Neutrophil (primary cell): ENCODE data around the gene CCDC178.

Experiments used
- H3K27ac ChIP-seq: fragments of 200-600 bp; sonication (generic); 2 replicates; pipeline ENCODE4 v1.5.1; 2016; ENCODE audit warnings: mild to moderate bottlenecking, moderate library complexity
- H3K27me3 ChIP-seq: fragments of 200-600 bp; sonication (generic); 2 replicates; pipeline ENCODE4 v1.6.0; 2016; ENCODE audit warnings: mild to moderate bottlenecking
- H3K36me3 ChIP-seq: fragments of 200-600 bp; sonication (generic); 2 replicates; pipeline ENCODE4 v1.5.1; 2017
- H3K4me1 ChIP-seq, 2 experiments: fragments of 200-600 bp in 1 of 2; sonication (generic) in 1 of 2; 1 replicate in 1 of 2; 2 replicates in 1 of 2; pipeline versions ENCODE4 v1.5.1 to v1.6.1; 2013 to 2016; ENCODE audit warnings: low read depth in 1 of 2, low read length in 1 of 2, mild to moderate bottlenecking in 1 of 2, moderate library complexity in 1 of 2; ENCODE audit not compliant: control insufficient read depth in 1 of 2, insufficient read depth in 1 of 2
- H3K4me3 ChIP-seq, 2 experiments: fragments of 200-600 bp in 1 of 2; sonication (generic) in 1 of 2; 1 replicate in 1 of 2; 2 replicates in 1 of 2; pipeline ENCODE4 v1.5.1; 2013 to 2016; ENCODE audit warnings: low read depth in 1 of 2, low read length in 1 of 2, mild to moderate bottlenecking in 1 of 2, moderate library complexity in 1 of 2
- H3K9me3 ChIP-seq: fragments of 200-600 bp; sonication (generic); 2 replicates; pipeline ENCODE4 v1.5.1; 2016
- TF ChIP-seq, protein P1 (sequence below): fragments of 200-600 bp; sonication (generic); IDR thresholded peaks from 2 replicates; pipeline ENCODE4 v1.5.1; 2016; ENCODE audit warnings: antibody characterized with exemption

CCDC178 gene

DNA sequence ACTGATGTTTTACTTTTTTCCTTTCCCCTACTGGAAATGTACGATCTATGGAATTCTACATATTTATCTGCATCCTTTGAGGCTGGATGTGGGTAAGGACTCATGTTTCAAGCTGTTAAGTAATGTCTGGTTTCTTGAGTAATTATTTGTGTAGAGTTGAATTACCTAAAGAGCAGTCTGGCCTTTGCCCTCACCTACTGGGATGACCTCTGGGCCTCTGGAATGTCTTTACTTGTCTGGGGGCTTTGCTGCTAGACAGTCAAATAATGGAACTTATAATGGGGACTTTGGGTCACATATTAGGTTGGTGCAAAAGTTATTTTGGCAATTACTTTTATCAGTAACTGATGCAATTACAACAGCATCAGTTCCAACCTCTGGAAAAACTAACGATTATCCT is 244.7 kb downstream of the CCDC178 start:
- no peak overlapping the region for H3K4me3 ChIP-seq
- no peak overlapping the region for H3K27ac ChIP-seq
- H3K36me3 ChIP-seq = no peaks in the 10 kb centered on the region
- no peaks in the 10 kb centered on the region for H3K4me1 ChIP-seq
- no peaks in the 10 kb centered on the region for H3K27me3 ChIP-seq
- TF ChIP-seq, protein P1, sequence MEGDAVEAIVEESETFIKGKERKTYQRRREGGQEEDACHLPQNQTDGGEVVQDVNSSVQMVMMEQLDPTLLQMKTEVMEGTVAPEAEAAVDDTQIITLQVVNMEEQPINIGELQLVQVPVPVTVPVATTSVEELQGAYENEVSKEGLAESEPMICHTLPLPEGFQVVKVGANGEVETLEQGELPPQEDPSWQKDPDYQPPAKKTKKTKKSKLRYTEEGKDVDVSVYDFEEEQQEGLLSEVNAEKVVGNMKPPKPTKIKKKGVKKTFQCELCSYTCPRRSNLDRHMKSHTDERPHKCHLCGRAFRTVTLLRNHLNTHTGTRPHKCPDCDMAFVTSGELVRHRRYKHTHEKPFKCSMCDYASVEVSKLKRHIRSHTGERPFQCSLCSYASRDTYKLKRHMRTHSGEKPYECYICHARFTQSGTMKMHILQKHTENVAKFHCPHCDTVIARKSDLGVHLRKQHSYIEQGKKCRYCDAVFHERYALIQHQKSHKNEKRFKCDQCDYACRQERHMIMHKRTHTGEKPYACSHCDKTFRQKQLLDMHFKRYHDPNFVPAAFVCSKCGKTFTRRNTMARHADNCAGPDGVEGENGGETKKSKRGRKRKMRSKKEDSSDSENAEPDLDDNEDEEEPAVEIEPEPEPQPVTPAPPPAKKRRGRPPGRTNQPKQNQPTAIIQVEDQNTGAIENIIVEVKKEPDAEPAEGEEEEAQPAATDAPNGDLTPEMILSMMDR = no peak
- H3K9me3 ChIP-seq = no peaks in the 10 kb centered on the region

DNA sequence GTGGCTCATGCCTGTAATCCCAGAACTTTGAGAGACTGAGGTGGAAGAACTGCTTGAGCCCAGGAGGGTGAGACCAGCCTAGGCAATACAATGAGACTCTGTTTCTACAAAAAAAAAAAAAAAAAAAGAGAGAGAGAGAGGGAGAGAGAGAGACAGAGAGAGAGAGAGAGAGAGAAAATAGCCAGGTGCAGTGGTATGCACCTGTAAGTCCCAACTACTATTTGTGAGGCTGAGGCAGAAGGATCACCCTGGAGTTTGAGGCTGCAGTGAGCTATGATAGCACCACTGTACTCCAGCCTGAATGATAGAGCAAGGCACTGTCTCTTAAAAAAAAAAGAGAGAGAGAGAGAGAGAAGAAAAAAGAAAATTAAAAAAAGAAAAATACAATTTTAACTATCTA is 245.7 kb downstream of the CCDC178 start:
- H3K4me1 ChIP-seq = no peaks in the 10 kb centered on the region
- H3K27ac ChIP-seq = no peak overlapping the region
- no peak overlapping the region for H3K4me3 ChIP-seq
- no peaks in the 10 kb centered on the region for H3K27me3 ChIP-seq
- no peaks in the 10 kb centered on the region for H3K36me3 ChIP-seq
- TF ChIP-seq, protein P1 = no peak
- no peaks in the 10 kb centered on the region for H3K9me3 ChIP-seq

DNA sequence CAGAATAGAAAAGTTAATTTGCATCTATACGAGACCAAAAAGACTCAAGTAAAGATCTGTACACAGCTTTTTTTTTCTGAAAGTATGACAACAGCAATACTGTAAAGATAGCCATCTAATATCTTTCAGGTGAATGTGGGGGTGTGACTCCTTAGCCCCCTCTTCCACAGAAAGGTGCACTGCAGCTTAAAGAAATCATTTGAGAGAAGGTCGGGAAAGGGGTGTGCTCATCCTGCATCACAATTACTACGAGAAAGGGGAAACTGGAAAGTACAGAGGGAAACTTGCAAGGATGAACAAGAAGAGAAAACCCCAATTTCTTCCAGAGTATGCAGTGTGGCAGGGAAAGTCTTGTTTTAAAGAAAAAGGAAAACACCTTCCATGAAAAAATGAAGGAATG is 255.6 kb downstream of the CCDC178 start:
- Histone ChIP-seq H3K27me3 (no peaks in the 10 kb centered on the region), H3K27ac (no peak overlapping the region), H3K4me1 (no peaks in the 10 kb centered on the region), H3K9me3 (no peaks in the 10 kb centered on the region), H3K36me3 (no peaks in the 10 kb centered on the region), H3K4me3 (no peak overlapping the region)
- TF ChIP-seq, protein P1 = no peak

DNA sequence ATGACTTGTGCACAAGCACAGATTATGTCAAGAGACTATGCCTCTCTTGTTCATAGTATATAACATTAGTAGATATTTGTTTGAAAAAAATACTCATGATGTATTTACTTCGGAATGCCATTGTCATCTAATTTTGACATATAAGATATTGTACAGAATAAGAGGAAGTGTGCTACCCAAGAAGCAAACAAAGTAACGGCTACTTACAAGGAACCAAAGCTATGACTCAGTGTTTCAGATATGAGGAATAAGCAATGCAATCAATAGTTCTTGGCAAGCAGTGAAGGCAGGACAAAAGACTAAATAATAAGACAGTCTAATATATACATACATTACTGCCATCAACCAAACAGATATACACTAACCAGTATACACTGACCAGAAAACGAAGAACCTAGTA is 256.3 kb downstream of the CCDC178 start:
- Histone ChIP-seq H3K27ac (no peak overlapping the region), H3K36me3 (no peaks in the 10 kb centered on the region), H3K9me3 (no peaks in the 10 kb centered on the region), H3K27me3 (no peaks in the 10 kb centered on the region), H3K4me1 (no peaks in the 10 kb centered on the region), H3K4me3 (no peak overlapping the region)
- TF ChIP-seq, protein P1 = no peak

DNA sequence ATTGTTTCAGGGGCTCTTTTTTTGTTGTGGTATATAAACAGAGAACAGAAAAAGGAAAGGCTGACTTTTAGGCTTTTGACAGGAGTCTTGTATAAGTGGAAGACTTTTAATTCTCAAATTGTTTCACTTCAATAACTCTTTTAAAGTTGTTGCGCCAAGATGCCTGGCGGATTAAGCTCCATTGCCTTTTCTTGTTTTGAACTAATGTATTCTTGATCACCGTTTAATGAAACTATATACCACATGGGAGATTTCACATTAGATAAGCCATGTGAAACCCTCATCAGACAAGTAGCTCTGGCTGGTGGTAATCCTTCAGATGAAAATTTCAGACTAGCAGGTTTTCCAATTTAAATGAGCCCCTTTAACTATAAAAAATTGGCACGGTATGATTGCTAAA is 257.4 kb downstream of the CCDC178 start:
- no peak overlapping the region for H3K4me3 ChIP-seq
- H3K4me1 ChIP-seq = no peaks in the 10 kb centered on the region
- no peaks in the 10 kb centered on the region for H3K9me3 ChIP-seq
- H3K27me3 ChIP-seq = no peaks in the 10 kb centered on the region
- TF ChIP-seq, protein P1 = no peak
- H3K36me3 ChIP-seq = no peaks in the 10 kb centered on the region
- H3K27ac ChIP-seq = no peak overlapping the region

DNA sequence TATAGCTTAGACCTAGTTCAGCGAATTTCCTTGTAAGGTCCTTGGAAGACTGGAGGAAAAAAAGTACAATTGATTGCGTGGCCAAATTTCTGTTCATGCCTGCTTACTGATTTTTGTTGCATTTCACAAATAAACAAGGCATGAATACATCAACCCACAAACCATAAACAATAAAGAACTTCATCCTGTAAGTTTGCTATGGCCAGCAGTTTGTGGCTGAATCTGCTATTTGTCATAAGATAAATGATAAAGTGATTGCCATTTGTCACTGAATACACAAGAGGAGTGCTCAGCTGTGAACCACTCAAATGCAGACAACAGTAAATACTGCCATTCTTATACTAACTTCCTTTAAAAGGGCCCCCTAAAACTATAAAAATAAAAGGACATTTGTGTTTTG is 259.5 kb downstream of the CCDC178 start:
- Histone ChIP-seq H3K4me1 (no peaks in the 10 kb centered on the region), H3K27ac (no peak overlapping the region), H3K9me3 (no peaks in the 10 kb centered on the region), H3K27me3 (no peaks in the 10 kb centered on the region), H3K36me3 (no peaks in the 10 kb centered on the region), H3K4me3 (no peak overlapping the region)
- TF ChIP-seq, protein P1 = no peak
